AG04450 (cell line): ENCODE data around the gene SLC36A4. TPM values are rescaled to one million over a fixed set of nuclear protein-coding genes. Genes with fewer than 3 reads are reported as not detected.

Source experiments
- CTCF ChIA-PET: fragments of 300-600, 350-600 bp; formaldehyde crosslinking; extraction: SDS; loops from one replicate; lab custom pipeline; 2022; ENCODE audit warnings: antibody characterized with exemption, inconsistent platforms; lab: Charles Lee
- POLR2A ChIA-PET: fragments of 350-600 bp; formaldehyde crosslinking; extraction: SDS; loops from one replicate; lab custom pipeline; 2021; ENCODE audit warnings: antibody characterized with exemption, inconsistent platforms; lab: Yijun Ruan, JAX
- DNase-seq: peaks from one replicate; pipeline ENCODE4 v3.0.0-alpha.2; 2011; ENCODE audit warnings: low read depth, low spot score
- H3K27ac ChIP-seq: one replicate; pipeline ENCODE4 v1.5.1; 2012; ENCODE audit warnings: low read depth, low read length, control low read depth
- H3K27me3 ChIP-seq: one replicate; pipeline ENCODE4 v1.6.0; 2012; ENCODE audit warnings: low read length; ENCODE audit not compliant: control insufficient read depth, insufficient read depth
- H3K4me3 ChIP-seq: 2 replicates; pipeline ENCODE4 v1.5.1; 2011; ENCODE audit warnings: mild to moderate bottlenecking, low read depth, low read length, control low read depth
- H3K9me3 ChIP-seq: 2 replicates; pipeline ENCODE4 v1.5.1; 2012; ENCODE audit warnings: low read length; ENCODE audit not compliant: control insufficient read depth, insufficient read depth
- CTCF ChIP-seq: IDR thresholded peaks from 2 replicates; pipeline ENCODE4 v1.5.1; 2011; ENCODE audit warnings: low read depth, low read length, control low read depth, inconsistent platforms
- polyA plus RNA-seq: library from polyadenylated mRNA; depleted of rRNA; stranded (reverse); fragments of >200 nt; gene quantifications from 2 replicates; pipeline ENCODE4 v1.2.3, GENCODE V29; 2011

SLC36A4 gene
- polyA plus RNA-seq, 1 experiment: 17.7 TPM

DNA sequence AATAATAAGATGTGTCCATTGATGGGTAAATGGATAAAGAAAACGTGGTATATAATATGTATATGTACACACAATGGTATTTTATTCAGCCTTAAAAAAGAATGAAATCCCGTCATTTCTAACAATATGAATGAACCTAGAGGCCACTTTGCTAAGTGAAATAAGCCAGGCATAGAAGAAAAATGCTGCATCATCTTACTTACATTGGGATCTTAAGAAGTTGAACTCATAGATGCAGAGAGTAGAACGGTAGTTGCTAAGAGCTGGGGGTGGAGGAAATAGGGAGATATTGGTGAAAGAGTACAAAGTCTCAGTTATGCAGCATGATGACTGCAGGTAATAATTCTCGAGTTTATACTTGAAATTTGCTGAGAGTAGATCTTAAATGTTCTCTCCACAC, 14.3 kb upstream of the SLC36A4 start:
- no peak overlapping the region for H3K4me3 ChIP-seq
- ChIA-PET POLR2A (no interaction called here), CTCF (interaction anchor here (1.1 to 2.3 kb wide), 2 partner anchors 14 to 270 kb away, joined by 4 to 7 read pairs; no protein-coding TSS in a partner anchor)
- peaks cover 4% of the 10 kb centered on the region; the same call in 1 of the 2 replicates for H3K9me3 ChIP-seq
- DNase-seq: no peak
- H3K27me3 ChIP-seq: no peaks in the 10 kb centered on the region
- TF ChIP-seq CTCF: no peak
- no peak overlapping the region for H3K27ac ChIP-seq

GRCh38 chr11:93209466-93209865, 11.7 kb upstream of the SLC36A4 start:
- H3K4me3 ChIP-seq: no peak overlapping the region
- DNase-seq: no peak
- TF ChIP-seq CTCF: no peak

DNA sequence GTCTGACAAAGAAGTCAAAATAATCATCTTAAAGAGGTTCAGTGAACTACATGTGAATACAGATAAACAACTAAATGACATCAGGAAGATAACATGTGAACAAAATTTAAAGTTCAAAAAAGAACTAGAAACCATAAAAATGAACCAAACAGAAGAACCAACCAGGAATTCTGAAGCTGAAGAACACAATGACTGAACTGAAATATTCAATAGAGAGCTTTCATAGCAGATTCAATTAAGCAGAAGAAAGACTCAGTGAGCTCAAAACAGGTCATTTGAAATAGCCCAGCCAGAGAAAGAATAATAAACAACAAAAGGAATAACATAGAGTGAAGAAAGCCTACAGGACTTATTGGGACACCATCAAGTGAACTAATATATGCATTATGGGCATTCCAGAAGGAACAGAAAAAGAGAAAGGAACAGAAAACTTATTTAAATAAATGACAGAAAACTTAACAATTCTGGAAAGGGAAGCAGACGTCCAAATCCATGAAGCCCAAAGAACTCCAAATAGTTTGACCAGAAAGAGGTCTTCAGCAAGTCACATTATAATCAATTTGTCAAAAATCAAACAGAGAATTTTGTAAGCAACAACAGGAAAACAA, 11.0 kb upstream of the SLC36A4 start:
- no peak for TF ChIP-seq CTCF
- no peak overlapping the region for H3K4me3 ChIP-seq
- no peak for DNase-seq
- ChIA-PET CTCF (interaction anchor here (1.0 kb wide), 1 partner anchor 266 kb away, joined by 4 read pairs; no protein-coding TSS in a partner anchor), POLR2A (no interaction called here)
- no peak overlapping the region for H3K27ac ChIP-seq
- H3K9me3 ChIP-seq: peaks cover 4% of the 10 kb centered on the region; the same call in 1 of the 2 replicates
- no peaks in the 10 kb centered on the region for H3K27me3 ChIP-seq

More at GRCh38 chr11:93209466-93209865, 11.7 kb upstream of the SLC36A4 start:
- POLR2A ChIA-PET: no interaction called here
- Histone ChIP-seq H3K27me3 (no peaks in the 10 kb centered on the region), H3K9me3 (peaks cover 4% of the 10 kb centered on the region; the same call in 1 of the 2 replicates), H3K27ac (no peak overlapping the region)
- CTCF ChIA-PET: no interaction called here

- no peak for TF ChIP-seq CTCF
- H3K9me3 ChIP-seq: no peaks in the 10 kb centered on the region
- no peak for DNase-seq
- POLR2A ChIA-PET: no interaction called here
- H3K27ac ChIP-seq: no peak overlapping the region
- CTCF ChIA-PET: interaction anchor here (5.7 kb wide), 1 partner anchor 257 kb away, joined by 24 read pairs; no protein-coding TSS in a partner anchor
- no peak overlapping the region for H3K4me3 ChIP-seq
- no peaks in the 10 kb centered on the region for H3K27me3 ChIP-seq
These were observed 1.8 kb upstream of the SLC36A4 start for GRCh38 chr11:93199616-93200015.

GRCh38 chr11:93198215-93198845, 539 bp upstream of the SLC36A4 start:
- TF ChIP-seq CTCF: no peak
- no peaks in the 10 kb centered on the region for H3K27me3 ChIP-seq
- H3K27ac ChIP-seq: no peak overlapping the region
- no peaks in the 10 kb centered on the region for H3K9me3 ChIP-seq
- ChIA-PET CTCF (interaction anchor here (0.9 to 5.7 kb wide), 5 partner anchors 29 to 455 kb away, joined by 3 to 24 read pairs (median 5); no protein-coding TSS in a partner anchor), POLR2A (no interaction called here)
- DNase-seq: no peak
- H3K4me3 ChIP-seq: peak overlapping the region; percentile 72
